ENCODE measurements around the gene CDH11.

DNA sequence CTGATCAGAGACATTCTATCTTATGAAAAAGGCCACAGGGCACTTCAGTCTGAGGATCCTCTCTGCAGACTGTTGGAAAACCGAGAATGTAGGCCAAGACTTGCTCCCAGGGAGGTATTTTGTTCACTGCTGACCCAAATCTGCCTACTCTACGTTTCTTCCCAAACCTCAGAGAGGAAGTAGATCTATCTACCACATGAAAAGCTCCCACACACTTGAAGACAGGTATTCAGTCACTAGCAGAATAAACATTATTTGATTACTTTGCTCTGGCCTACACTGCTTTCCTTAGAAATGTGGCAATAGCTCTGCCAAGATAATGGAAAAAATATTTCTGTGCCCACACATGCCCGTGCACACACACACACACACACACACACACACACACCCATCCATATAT is 164.6 kb downstream of the CDH11 start:
- TF ChIP-seq CTCF (conservative IDR thresholded peaks at IDR 0.05; ENCODE audit: low read depth in 2 of 2) (no peak), REST (IDR thresholded peaks at IDR 0.05; ENCODE audit: unreplicated experiment) (no peak), POLR2AphosphoS5 (IDR thresholded peaks at IDR 0.05; ENCODE audit: low read depth) (no peak), EZH2phosphoT487 (IDR thresholded peaks at IDR 0.05; ENCODE audit: unreplicated experiment) (no peak), CREB1 (CRISPR knock-in tag; IDR thresholded peaks at IDR 0.05; ENCODE audit: low read depth) (no peak), EZH2 (IDR thresholded peaks at IDR 0.05; ENCODE audit: low read depth, unreplicated experiment) (no peak), NANOG (IDR thresholded peaks at IDR 0.05; ENCODE audit: borderline replicate concordance) (no peak), JUNB (IDR thresholded peaks at IDR 0.05; ENCODE audit: unreplicated experiment) (no peak), STAT1 (IDR thresholded peaks at IDR 0.05; ENCODE audit: unreplicated experiment) (no peak), ZNF114 (CRISPR knock-in tag; IDR thresholded peaks at IDR 0.05) (no peak)
- TF ChIP-seq, protein P1, sequence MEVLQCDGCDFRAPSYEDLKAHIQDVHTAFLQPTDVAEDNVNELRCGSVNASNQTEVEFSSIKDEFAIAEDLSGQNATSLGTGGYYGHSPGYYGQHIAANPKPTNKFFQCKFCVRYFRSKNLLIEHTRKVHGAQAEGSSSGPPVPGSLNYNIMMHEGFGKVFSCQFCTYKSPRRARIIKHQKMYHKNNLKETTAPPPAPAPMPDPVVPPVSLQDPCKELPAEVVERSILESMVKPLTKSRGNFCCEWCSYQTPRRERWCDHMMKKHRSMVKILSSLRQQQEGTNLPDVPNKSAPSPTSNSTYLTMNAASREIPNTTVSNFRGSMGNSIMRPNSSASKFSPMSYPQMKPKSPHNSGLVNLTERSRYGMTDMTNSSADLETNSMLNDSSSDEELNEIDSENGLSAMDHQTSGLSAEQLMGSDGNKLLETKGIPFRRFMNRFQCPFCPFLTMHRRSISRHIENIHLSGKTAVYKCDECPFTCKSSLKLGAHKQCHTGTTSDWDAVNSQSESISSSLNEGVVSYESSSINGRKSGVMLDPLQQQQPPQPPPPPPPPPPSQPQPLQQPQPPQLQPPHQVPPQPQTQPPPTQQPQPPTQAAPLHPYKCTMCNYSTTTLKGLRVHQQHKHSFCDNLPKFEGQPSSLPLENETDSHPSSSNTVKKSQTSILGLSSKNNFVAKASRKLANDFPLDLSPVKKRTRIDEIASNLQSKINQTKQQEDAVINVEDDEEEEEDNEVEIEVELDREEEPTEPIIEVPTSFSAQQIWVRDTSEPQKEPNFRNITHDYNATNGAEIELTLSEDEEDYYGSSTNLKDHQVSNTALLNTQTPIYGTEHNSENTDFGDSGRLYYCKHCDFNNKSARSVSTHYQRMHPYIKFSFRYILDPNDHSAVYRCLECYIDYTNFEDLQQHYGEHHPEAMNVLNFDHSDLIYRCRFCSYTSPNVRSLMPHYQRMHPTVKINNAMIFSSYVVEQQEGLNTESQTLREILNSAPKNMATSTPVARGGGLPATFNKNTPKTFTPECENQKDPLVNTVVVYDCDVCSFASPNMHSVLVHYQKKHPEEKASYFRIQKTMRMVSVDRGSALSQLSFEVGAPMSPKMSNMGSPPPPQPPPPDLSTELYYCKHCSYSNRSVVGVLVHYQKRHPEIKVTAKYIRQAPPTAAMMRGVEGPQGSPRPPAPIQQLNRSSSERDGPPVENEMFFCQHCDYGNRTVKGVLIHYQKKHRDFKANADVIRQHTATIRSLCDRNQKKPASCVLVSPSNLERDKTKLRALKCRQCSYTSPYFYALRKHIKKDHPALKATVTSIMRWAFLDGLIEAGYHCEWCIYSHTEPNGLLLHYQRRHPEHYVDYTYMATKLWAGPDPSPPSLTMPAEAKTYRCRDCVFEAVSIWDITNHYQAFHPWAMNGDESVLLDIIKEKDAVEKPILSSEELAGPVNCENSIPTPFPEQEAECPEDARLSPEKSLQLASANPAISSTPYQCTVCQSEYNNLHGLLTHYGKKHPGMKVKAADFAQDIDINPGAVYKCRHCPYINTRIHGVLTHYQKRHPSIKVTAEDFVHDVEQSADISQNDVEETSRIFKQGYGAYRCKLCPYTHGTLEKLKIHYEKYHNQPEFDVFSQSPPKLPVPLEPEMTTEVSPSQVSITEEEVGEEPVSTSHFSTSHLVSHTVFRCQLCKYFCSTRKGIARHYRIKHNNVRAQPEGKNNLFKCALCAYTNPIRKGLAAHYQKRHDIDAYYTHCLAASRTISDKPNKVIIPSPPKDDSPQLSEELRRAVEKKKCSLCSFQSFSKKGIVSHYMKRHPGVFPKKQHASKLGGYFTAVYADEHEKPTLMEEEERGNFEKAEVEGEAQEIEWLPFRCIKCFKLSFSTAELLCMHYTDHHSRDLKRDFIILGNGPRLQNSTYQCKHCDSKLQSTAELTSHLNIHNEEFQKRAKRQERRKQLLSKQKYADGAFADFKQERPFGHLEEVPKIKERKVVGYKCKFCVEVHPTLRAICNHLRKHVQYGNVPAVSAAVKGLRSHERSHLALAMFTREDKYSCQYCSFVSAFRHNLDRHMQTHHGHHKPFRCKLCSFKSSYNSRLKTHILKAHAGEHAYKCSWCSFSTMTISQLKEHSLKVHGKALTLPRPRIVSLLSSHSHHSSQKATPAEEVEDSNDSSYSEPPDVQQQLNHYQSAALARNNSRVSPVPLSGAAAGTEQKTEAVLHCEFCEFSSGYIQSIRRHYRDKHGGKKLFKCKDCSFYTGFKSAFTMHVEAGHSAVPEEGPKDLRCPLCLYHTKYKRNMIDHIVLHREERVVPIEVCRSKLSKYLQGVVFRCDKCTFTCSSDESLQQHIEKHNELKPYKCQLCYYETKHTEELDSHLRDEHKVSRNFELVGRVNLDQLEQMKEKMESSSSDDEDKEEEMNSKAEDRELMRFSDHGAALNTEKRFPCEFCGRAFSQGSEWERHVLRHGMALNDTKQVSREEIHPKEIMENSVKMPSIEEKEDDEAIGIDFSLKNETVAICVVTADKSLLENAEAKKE (CRISPR knock-in tag; IDR thresholded peaks at IDR 0.05), result no peak
